Measurements from ENCODE around the gene PNPLA7. TPM values are rescaled to one million over a fixed set of nuclear protein-coding genes. Genes with fewer than 3 reads are reported as not detected.

The PNPLA7 gene
- total RNA-seq, 4 donors from 2014 or later, result 0.26 to 25.7 (median 3.4) TPM

- Histone ChIP-seq H3K4me3 (no peak overlapping the region), H3K9me3 (no peaks in the 10 kb centered on the region), H3K27ac (no peak overlapping the region), H3K36me3 (no peaks in the 10 kb centered on the region), H3K4me1 (no peaks in the 10 kb centered on the region), H3K27me3 (no peaks in the 10 kb centered on the region)
- TF ChIP-seq CTCF (IDR thresholded peaks at IDR 0.05), result no peak
- no peak for TF ChIP-seq POLR2A (IDR thresholded peaks at IDR 0.05)
- intact Hi-C loops (cut with DNase I; ENCODE audit: low total_unique reads), result no loop called here
- no peak for DNase-seq
Measured at GRCh38 chr9:137499416-137499815, 50.8 kb downstream of the PNPLA7 start.

- H3K27me3 ChIP-seq, result no peaks in the 10 kb centered on the region
- H3K9me3 ChIP-seq, result no peaks in the 10 kb centered on the region
- no peak overlapping the region for H3K27ac ChIP-seq
- H3K36me3 ChIP-seq, result no peaks in the 10 kb centered on the region
- DNase-seq, result no peak
- no peak overlapping the region for H3K4me3 ChIP-seq
- intact Hi-C loops (cut with DNase I; ENCODE audit: low total_unique reads), result no loop called here
- no peak for TF ChIP-seq CTCF (IDR thresholded peaks at IDR 0.05)
- no peaks in the 10 kb centered on the region for H3K4me1 ChIP-seq
Measured at GRCh38 chr9:137498720-137499150, 51.5 kb downstream of the PNPLA7 start.

GRCh38 chr9:137497921-137498719 is 52.1 kb downstream of the PNPLA7 start:
- no peak for DNase-seq
- Histone ChIP-seq H3K4me1 (no peaks in the 10 kb centered on the region), H3K36me3 (no peaks in the 10 kb centered on the region), H3K4me3 (no peak overlapping the region), H3K9me3 (no peaks in the 10 kb centered on the region), H3K27ac (no peak overlapping the region), H3K27me3 (no peaks in the 10 kb centered on the region)
- TF ChIP-seq POLR2A (IDR thresholded peaks at IDR 0.05), result no peak
- TF ChIP-seq CTCF (IDR thresholded peaks at IDR 0.05), result no peak
- intact Hi-C loops (cut with DNase I; ENCODE audit: low total_unique reads), result no loop called here

GRCh38 chr9:137496601-137497375 is 53.4 kb downstream of the PNPLA7 start:
- TF ChIP-seq CTCF (IDR thresholded peaks at IDR 0.05) (no peak), POLR2A (IDR thresholded peaks at IDR 0.05) (no peak)
- H3K4me3 ChIP-seq, result no peak overlapping the region
- H3K4me1 ChIP-seq, result no peaks in the 10 kb centered on the region
- no peaks in the 10 kb centered on the region for H3K9me3 ChIP-seq
- no peak overlapping the region for H3K27ac ChIP-seq
- H3K36me3 ChIP-seq, result no peaks in the 10 kb centered on the region
- no peaks in the 10 kb centered on the region for H3K27me3 ChIP-seq
- no peak for DNase-seq
- intact Hi-C loops (cut with DNase I; ENCODE audit: low total_unique reads), result no loop called here
